HCT116 (cell line): ENCODE measurements around the gene MRRF. TPM values are rescaled to one million over a fixed set of nuclear protein-coding genes. Genes with fewer than 3 reads are reported as not detected.

ENCODE experiments used
- ATAC-seq: fragments of 200-7000 bp; cut with Tn5 transposase; 2 replicates; pipeline ENCODE4 v1.9.1; 2020; ENCODE audit warnings: mild to moderate bottlenecking, moderate library complexity
- BruUV-seq: library from RNA; stranded (reverse); fragments of 400-500 nt; replicated peaks from 2 replicates; lab custom pipeline; 2021; lab: Mats Ljungman, UMichigan
- CTCF ChIA-PET: fragments of 300-600 bp; sonication (Branson Sonifier 250); formaldehyde crosslinking; loops from one replicate; lab custom pipeline; 2021; ENCODE audit warnings: antibody characterized with exemption; lab: Charles Lee
- POLR2A ChIA-PET: fragments of 300-600, 350-600 bp; sonication (Branson Sonifier 250); formaldehyde crosslinking; loops from one replicate; lab custom pipeline; 2021; ENCODE audit warnings: antibody characterized with exemption; lab: Charles Lee
- RAD21 ChIA-PET, 2 experiments: fragments of 300-600 bp; sonication (Branson Sonifier 250); formaldehyde crosslinking; loops; one replicate each; lab custom pipeline; 2023; ENCODE audit warnings: low total read pairs in 2 of 2; ENCODE audit not compliant: uncharacterized antibody in 2 of 2, unreplicated experiment in 2 of 2, low non-redundant PET in 1 of 2; lab: Charles Lee
- DNase-seq: peaks from one replicate; pipeline ENCODE4 v3.0.0-alpha.2; 2010; ENCODE audit warnings: low read depth, low spot score
- H2AFZ ChIP-seq: fragments of 200-600 bp; shearing (Covaris generic), sonication (generic); 2 replicates; pipeline ENCODE4 v1.6.1; 2017; ENCODE audit warnings: low read depth, mixed run types, mixed read lengths, antibody characterized with exemption, low read length; ENCODE audit not compliant: poor library complexity, severe bottlenecking
- H3K27ac ChIP-seq: 2 replicates; pipeline ENCODE4 v1.5.1; 2012; ENCODE audit warnings: low read depth, low read length
- H3K27me3 ChIP-seq: fragments of 200-600 bp; sonication (generic); 2 replicates; pipeline ENCODE4 v1.6.1; 2016; ENCODE audit warnings: mixed run types, low read length, mixed read lengths; ENCODE audit not compliant: insufficient read depth
- H3K36me3 ChIP-seq, 2 experiments: fragments of 200-500 bp in 1 of 2; fragments of 200-600 bp in 1 of 2; sonication (Bioruptor generic) in 1 of 2; sonication (generic) in 1 of 2; 2 replicates each; pipeline versions ENCODE4 v1.5.1 to v1.6.1; 2014 to 2016; ENCODE audit warnings: low read length in 2 of 2, inconsistent platforms in 1 of 2, mixed read lengths in 1 of 2, mixed run types in 1 of 2; ENCODE audit not compliant: insufficient read depth in 2 of 2, control insufficient read depth in 1 of 2
- H3K4me1 ChIP-seq, 2 experiments: fragments of 200-600 bp in 1 of 2; sonication (generic) in 1 of 2; 2 replicates each; pipeline versions ENCODE4 v1.5.1 to v1.6.1; 2012 to 2017; ENCODE audit warnings: low read length in 2 of 2, inconsistent platforms in 1 of 2, mild to moderate bottlenecking in 1 of 2, mixed read lengths in 1 of 2, mixed run types in 1 of 2, moderate library complexity in 1 of 2; ENCODE audit not compliant: insufficient read depth in 2 of 2, control insufficient read depth in 1 of 2
- H3K4me2 ChIP-seq: fragments of 200-600 bp; sonication (generic); 2 replicates; pipeline ENCODE4 v1.6.1; 2017; ENCODE audit warnings: mixed run types, low read length, mixed read lengths
- H3K4me3 ChIP-seq, 2 experiments: fragments of 200-600 bp in 1 of 2; sonication (generic) in 1 of 2; replicated peaks in 1 of 2; 2 replicates each; pipeline ENCODE4 v1.5.1; 2011 to 2016; ENCODE audit warnings: low read length in 2 of 2, control low read depth in 1 of 2, low read depth in 1 of 2, mild to moderate bottlenecking in 1 of 2, mixed read lengths in 1 of 2, mixed run types in 1 of 2
- H3K79me2 ChIP-seq: fragments of 200-600 bp; sonication (generic); 2 replicates; pipeline ENCODE4 v1.6.1; 2017; ENCODE audit warnings: mild to moderate bottlenecking, mixed run types, low read length, moderate library complexity, mixed read lengths; ENCODE audit not compliant: insufficient read depth
- H3K9ac ChIP-seq: fragments of 200-600 bp; sonication (generic); 2 replicates; pipeline ENCODE4 v1.6.1; 2016; ENCODE audit warnings: low read length, mixed read lengths
- H3K9me2 ChIP-seq: fragments of 200-600 bp; sonication (generic), shearing (Covaris generic); 2 replicates; pipeline ENCODE4 v1.6.1; 2017; ENCODE audit warnings: mixed run types, mild to moderate bottlenecking, moderate library complexity; ENCODE audit not compliant: insufficient read depth
- H3K9me3 ChIP-seq, 2 experiments: fragments of 200-500 bp in 1 of 2; fragments of 200-600 bp in 1 of 2; sonication (Bioruptor generic) in 1 of 2; sonication (generic) in 1 of 2; 2 replicates each; pipeline ENCODE4 v1.6.1; 2014 to 2017; ENCODE audit warnings: low read length in 2 of 2, mixed read lengths in 2 of 2, inconsistent platforms in 1 of 2, low read depth in 1 of 2, mild to moderate bottlenecking in 1 of 2, mixed run types in 1 of 2, moderate library complexity in 1 of 2; ENCODE audit not compliant: control insufficient read depth in 1 of 2, insufficient read depth in 1 of 2
- H4K20me1 ChIP-seq: fragments of 200-600 bp; sonication (generic), shearing (Covaris generic); 2 replicates; pipeline ENCODE4 v1.6.1; 2017; ENCODE audit warnings: mixed run types, mild to moderate bottlenecking, moderate library complexity; ENCODE audit not compliant: insufficient read depth
- CEBPB ChIP-seq: IDR thresholded peaks from 2 replicates; pipeline ENCODE4 v1.6.1; 2012; ENCODE audit warnings: low read depth
- ELF1 ChIP-seq: IDR thresholded peaks from 2 replicates; pipeline ENCODE4 v1.6.1; 2012; ENCODE audit warnings: low read depth, borderline replicate concordance
- POLR2AphosphoS5 ChIP-seq: IDR thresholded peaks from 2 replicates; pipeline ENCODE4 v1.6.1; 2011; ENCODE audit warnings: mild to moderate bottlenecking, low read depth, low read length, moderate library complexity
- RAD21 ChIP-seq: IDR thresholded peaks from 2 replicates; pipeline ENCODE4 v1.6.1; 2012; ENCODE audit warnings: low read depth, mild to moderate bottlenecking
- TCF7L2 ChIP-seq: IDR thresholded peaks from 2 replicates; pipeline ENCODE4 v1.7.0; 2011; ENCODE audit warnings: borderline replicate concordance, inconsistent platforms; ENCODE audit not compliant: insufficient read depth, insufficient read length; ENCODE audit errors: extremely low read depth
- ZFX ChIP-seq: fragments of 450-650 bp; IDR thresholded peaks from 2 replicates; pipeline ENCODE4 v1.6.1; 2017
- ZNF274 ChIP-seq: fragments of 200-500 bp; sonication (Bioruptor generic); IDR thresholded peaks from 2 replicates; pipeline ENCODE4 v1.6.1; 2014; ENCODE audit warnings: mild to moderate bottlenecking, low read depth, low read length, inconsistent platforms
- intact Hi-C: fragments of 100-400 bp; cut with micrococcal nuclease; formaldehyde crosslinking; loops from 2 replicates; pipeline ENCODE4 v1.10.0; 2022
- total RNA-seq: library from RNA; stranded (reverse); gene quantifications from one replicate; pipeline ENCODE4 v1.2.1, GENCODE V29; 2021; ENCODE audit not compliant: unreplicated experiment
- TF ChIP-seq, protein P1 (sequence below), 3 experiments: fragments of 200-600 bp in 1 of 3; sonication (generic) in 1 of 3; IDR thresholded peaks in 2 of 3; conservative IDR thresholded peaks in 1 of 3; 2 replicates each; pipeline ENCODE4 v1.5.1; 2012 to 2017; ENCODE audit warnings: low read depth in 2 of 3, low read length in 2 of 3, antibody characterized with exemption in 1 of 3, borderline replicate concordance in 1 of 3, control low read depth in 1 of 3, mild to moderate bottlenecking in 1 of 3, mixed read lengths in 1 of 3, mixed run types in 1 of 3, moderate library complexity in 1 of 3; ENCODE audit not compliant: insufficient read depth in 1 of 3

The MRRF gene
- total RNA-seq, 1 experiment from 2014 or later = 88.6 TPM

GRCh38 chr9:122347348-122348287 lies 82.9 kb downstream of the MRRF start:
- peak; percentile 65 for ATAC-seq
- H3K4me2 ChIP-seq = peak overlapping the region; percentile 99
- TF ChIP-seq ELF1 = no peak
- 0 out of 2 replicates have a peak, but pooled peaks have one; percentile 4 for TF ChIP-seq RAD21
- TF ChIP-seq CEBPB = no peak
- TF ChIP-seq POLR2AphosphoS5 = peak; percentile 34; the same call in 1 of the 2 replicates
- TF ChIP-seq, protein P1, sequence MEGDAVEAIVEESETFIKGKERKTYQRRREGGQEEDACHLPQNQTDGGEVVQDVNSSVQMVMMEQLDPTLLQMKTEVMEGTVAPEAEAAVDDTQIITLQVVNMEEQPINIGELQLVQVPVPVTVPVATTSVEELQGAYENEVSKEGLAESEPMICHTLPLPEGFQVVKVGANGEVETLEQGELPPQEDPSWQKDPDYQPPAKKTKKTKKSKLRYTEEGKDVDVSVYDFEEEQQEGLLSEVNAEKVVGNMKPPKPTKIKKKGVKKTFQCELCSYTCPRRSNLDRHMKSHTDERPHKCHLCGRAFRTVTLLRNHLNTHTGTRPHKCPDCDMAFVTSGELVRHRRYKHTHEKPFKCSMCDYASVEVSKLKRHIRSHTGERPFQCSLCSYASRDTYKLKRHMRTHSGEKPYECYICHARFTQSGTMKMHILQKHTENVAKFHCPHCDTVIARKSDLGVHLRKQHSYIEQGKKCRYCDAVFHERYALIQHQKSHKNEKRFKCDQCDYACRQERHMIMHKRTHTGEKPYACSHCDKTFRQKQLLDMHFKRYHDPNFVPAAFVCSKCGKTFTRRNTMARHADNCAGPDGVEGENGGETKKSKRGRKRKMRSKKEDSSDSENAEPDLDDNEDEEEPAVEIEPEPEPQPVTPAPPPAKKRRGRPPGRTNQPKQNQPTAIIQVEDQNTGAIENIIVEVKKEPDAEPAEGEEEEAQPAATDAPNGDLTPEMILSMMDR (IDR thresholded peaks at IDR 0.05 in 2 of 3, conservative IDR thresholded peaks at IDR 0.05 in 1 of 3; ENCODE audit: borderline replicate concordance in 1 of 3, insufficient read depth in 1 of 3, low read depth in 2 of 3, low read length in 2 of 3) = 0 out of 6 replicates have a peak, but pooled peaks of 2 of the 3 experiments have one; percentile 9 to 10
- TF ChIP-seq TCF7L2 = no peak
- no peak for TF ChIP-seq ZNF274
- TF ChIP-seq ZFX = 0 out of 2 replicates have a peak, but pooled peaks have one; percentile 6
- DNase-seq = no peak
- H2AFZ ChIP-seq = peak overlapping the region; percentile 96
- H3K27me3 ChIP-seq = no peaks in the 10 kb centered on the region
- H3K9ac ChIP-seq = peak overlapping the region; percentile 62
- no peaks in the 10 kb centered on the region for H4K20me1 ChIP-seq
- H3K79me2 ChIP-seq = no peaks in the 10 kb centered on the region
- intact Hi-C loops = no loop called here
- H3K9me3 ChIP-seq = no peaks in the 10 kb centered on the region
- peaks cover 3 to 13% of the 10 kb centered on the region in 2 experiments; a peak in 3 of 4 replicates for H3K4me1 ChIP-seq
- RAD21 ChIA-PET = interaction anchor here (0.8 to 1.0 kb wide), 3 partner anchors 223 to 252 kb away, joined by 3 to 4 read pairs (median 3); no protein-coding TSS in a partner anchor
- CTCF ChIA-PET = interaction anchor here (1.0 to 5.5 kb wide), 4 partner anchors 222 to 249 kb away, joined by 3 to 229 read pairs (median 15); no protein-coding TSS in a partner anchor
- no peaks in the 10 kb centered on the region for H3K9me2 ChIP-seq
- BruUV-seq = no TSS peak
- no peaks in the 10 kb centered on the region for H3K36me3 ChIP-seq
- peak overlapping the region; percentile 44 to 70 for H3K4me3 ChIP-seq
- no peak overlapping the region; the same call in 1 of the 2 replicates for H3K27ac ChIP-seq
- POLR2A ChIA-PET = no interaction called here
